Sigmoid colon (tissue), 4 donors: ENCODE measurements around the gene BPIFB3.

Experiments
- POLR2A ChIP-seq, 2 donors: fragments of 450-650 bp; IDR thresholded peaks; one replicate each; pipeline ENCODE4 v1.6.1; 2016; ENCODE audit warnings: antibody characterized with exemption in 2 of 2, mild to moderate bottlenecking in 2 of 2, moderate library complexity in 2 of 2
- POLR2AphosphoS5 ChIP-seq, 4 donors: sonication (generic); formaldehyde crosslinking; IDR thresholded peaks; one replicate each; pipeline ENCODE4 v1.6.1; 2017; ENCODE audit warnings: antibody characterized with exemption in 4 of 4

GRCh38 chr20:33103556-33103955, 49.9 kb downstream of the BPIFB3 start:
- TF ChIP-seq POLR2AphosphoS5 (IDR thresholded peaks at IDR 0.05) (no peak), POLR2A (IDR thresholded peaks at IDR 0.05) (no peak)
